Measurements from ENCODE around the gene PRRX2.
"Not testable (repeated sequence)": the region's sequence is repeated elsewhere in the genome, so short reads cannot be mapped to it uniquely, and the experiment has no call there.

GRCh38 chr9:129636343-129636742, 29.1 kb upstream of the PRRX2 start:
- TF ChIP-seq CTCF (IDR thresholded peaks at IDR 0.05; ENCODE audit: low read depth, low read length); EZH2phosphoT487 (IDR thresholded peaks at IDR 0.05; ENCODE audit: low read depth): not testable (repeated sequence)
